GM13976 (cell line): ENCODE results near the gene CD8A.
"Not testable (repeated sequence)": the region's sequence is repeated elsewhere in the genome, so short reads cannot be mapped to it uniquely, and the experiment has no call there.

Source experiments
- DNase-seq: peaks from one replicate; pipeline ENCODE4 v3.0.0; 2012; ENCODE audit warnings: low spot score
- in situ Hi-C: fragments of 300-500 bp; cut with MboI; formaldehyde crosslinking; loops from one replicate; pipeline ENCODE4 v1.12.0; 2022; ENCODE audit warnings: low sequenced_read_pairs, mixed read lengths, inconsistent platforms; ENCODE audit not compliant: unreplicated experiment
- TF ChIP-seq, protein P1 (sequence below): IDR thresholded peaks from 2 replicates; pipeline ENCODE4 v1.5.1; 2012; ENCODE audit warnings: borderline replicate concordance, mild to moderate bottlenecking; ENCODE audit not compliant: insufficient read depth; ENCODE audit errors: extremely low read depth, missing control alignments, control extremely low read depth

The CD8A gene

DNA sequence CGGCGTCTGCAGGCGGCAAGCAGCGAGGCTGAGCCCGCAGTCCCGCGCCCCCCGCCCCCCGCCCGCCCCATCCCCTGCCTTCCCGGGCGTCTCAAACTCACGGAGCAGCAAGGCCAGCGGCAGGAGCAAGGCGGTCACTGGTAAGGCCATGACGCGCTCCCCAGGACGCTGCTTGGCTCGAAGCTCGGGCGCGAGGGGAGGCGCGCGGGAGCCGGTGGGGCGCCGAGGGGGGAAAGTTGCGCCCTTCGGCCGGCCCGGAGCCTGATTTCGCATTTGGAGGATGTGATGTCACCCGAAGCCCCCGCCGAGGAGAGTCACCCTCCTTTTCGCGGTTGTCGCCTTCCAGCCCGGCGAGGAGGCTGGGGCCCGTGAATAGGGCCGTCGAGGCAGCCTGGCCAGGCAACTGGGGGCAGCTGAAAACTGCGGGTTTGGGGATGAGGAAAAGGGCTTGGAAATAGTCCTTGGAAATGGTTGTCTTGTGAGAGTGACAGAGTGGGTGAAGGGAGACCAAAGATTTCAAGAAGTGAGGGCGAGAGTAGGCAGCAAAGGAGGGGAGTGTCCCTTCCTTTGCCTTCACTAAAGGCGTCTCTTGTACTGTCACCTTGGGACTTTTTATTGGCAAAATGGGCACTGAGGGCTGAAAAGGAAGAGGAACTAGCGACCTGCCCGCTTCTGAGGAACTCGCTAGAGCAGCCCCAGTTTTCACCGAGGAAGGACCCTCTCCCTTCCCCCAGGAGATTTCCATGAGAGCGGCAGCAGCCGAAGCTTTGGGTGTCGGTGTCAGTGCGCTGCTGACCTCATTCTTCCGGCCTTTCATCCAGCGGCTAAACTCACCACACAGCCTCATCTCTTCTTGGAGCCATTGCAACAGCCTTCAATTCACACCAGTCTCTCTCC, at the start of gene CD8A:
CD8A (minus strand) TSS at position 238 of the 897 bp plus-strand sequence; CDS start at position 150, 88 bp downstream.
- in situ Hi-C loops = no loop called here
- DNase-seq = peak; percentile 61
- TF ChIP-seq, protein P1, sequence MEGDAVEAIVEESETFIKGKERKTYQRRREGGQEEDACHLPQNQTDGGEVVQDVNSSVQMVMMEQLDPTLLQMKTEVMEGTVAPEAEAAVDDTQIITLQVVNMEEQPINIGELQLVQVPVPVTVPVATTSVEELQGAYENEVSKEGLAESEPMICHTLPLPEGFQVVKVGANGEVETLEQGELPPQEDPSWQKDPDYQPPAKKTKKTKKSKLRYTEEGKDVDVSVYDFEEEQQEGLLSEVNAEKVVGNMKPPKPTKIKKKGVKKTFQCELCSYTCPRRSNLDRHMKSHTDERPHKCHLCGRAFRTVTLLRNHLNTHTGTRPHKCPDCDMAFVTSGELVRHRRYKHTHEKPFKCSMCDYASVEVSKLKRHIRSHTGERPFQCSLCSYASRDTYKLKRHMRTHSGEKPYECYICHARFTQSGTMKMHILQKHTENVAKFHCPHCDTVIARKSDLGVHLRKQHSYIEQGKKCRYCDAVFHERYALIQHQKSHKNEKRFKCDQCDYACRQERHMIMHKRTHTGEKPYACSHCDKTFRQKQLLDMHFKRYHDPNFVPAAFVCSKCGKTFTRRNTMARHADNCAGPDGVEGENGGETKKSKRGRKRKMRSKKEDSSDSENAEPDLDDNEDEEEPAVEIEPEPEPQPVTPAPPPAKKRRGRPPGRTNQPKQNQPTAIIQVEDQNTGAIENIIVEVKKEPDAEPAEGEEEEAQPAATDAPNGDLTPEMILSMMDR = no peak

DNA sequence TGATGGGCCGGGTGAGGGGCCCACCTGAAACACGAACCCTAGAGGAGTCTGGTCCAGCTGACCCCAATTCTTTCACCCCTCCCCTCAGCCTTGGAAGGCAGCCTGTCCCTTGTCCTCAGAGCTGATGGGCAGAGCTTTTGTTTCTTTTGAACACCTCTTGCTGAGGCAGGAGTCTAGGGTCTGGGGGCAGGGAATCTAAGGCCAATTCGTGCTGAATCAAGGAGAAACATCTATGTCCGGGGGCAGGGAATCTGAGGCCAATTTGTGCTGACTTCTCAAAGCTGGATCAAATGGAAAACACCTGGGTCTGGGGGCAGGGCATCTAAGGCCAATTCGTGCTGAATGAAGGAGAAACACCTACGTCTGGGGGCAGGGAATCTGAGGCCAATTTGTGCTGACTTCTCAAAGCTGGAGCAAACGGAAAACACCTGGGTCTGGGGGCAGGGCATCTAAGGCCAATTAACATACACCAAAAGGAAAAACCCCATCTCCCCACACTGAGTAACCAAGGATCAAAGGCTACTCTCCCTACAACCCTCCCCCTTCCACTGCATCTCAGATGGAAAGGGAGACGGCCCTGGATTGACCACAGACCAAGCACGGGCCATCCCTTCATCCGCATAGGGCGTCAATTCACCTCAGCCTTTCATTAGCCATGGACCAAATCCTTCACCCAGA, 49.3 kb upstream of the CD8A start:
- in situ Hi-C loops, DNase-seq: not testable (repeated sequence)

DNA sequence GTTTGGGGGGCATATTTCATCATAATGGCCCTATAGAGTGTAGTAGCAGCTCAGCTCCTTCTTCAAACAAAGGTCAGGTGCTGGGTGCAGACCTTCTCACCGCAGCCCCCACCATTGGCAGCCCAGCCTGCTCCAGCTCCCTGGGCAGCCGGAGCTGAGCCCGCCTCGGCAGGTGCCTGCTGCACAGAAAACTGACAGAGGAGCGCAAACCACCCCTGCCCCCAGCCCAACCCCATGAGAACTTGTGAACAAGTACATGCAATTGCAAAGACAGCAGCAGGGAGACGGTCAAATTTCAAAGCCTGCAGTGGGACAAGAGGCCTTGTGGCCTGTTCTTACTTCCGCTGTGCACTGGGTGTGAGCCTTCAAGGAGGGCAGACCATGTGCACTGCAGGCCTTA, 48.7 kb upstream of the CD8A start:
- DNase-seq, in situ Hi-C loops: not testable (repeated sequence)

DNA sequence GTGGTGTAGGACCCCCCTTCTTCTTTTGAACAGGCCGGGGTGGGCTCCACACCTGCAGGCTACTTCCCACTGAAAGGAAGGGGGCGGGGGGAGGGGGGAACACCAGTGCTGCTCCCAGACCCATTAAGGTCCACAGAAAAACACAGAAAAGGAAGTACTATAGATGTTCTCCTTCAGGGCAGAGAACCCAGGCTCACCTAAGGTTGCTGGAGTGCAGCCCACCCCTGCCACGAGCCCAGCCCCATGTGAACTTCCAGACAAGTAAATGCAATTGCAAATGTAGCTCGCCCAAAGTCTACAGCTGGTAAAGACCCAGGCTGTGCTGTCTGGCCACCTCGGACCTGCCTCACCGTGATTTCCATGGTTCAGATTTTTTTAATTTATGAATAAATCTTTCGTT, 47.0 kb upstream of the CD8A start:
- in situ Hi-C loops, DNase-seq: not testable (repeated sequence)

DNA sequence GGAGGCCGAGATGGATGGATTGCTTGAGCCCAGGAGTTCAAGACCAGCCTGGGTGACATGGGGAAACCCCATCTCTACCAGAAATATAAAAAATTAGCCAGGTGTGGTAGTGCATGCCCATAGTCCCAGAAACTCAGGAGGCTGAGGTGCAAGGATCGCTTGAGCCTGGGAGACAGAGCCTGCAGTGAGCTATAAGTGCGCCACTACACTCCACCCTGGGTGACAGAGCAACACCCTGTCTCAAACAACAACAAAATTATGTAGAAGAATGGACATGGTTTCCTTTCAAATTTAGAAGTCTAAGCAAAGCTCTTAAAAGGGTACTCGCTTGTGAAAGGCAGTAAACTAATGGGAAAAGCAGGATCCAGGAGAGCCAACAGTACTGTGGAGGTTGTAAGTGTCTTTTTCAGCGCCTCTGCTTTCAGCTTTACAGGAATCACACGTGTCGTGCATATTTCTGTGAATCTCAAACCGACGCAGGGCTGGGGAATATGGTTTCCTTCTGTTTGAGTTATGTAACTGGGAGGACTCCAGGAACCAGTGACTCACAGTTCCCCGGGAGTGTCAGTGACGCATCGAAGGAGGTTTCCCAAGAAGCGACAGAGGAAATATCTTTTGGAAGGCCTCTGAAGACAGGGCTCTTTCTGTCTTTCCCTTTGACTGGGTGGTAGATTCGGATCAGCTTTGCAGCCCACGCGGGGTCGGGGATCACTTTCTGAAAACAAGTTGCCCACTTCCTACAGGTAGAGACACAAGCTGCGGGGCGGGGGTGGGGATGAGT, 46.4 kb upstream of the CD8A start:
- in situ Hi-C loops, DNase-seq: not testable (repeated sequence)

DNA sequence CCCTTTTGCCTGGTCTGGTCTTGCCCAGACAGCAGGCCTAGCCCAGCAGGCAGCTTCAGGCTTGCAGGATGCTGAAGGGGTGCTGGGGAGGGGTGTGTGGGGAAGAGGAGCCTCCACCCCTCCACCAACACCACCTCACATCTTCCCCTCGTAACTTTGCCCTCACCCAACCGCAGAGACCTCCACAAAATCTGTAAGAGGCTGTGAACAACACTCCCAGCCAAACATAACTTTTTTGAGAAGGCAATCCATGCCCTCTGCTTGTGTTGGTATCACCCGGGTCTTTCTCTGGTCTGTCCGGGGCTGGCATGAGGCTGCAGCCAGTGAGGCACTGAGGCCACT, 44.8 kb upstream of the CD8A start:
- in situ Hi-C loops, DNase-seq: not testable (repeated sequence)

DNA sequence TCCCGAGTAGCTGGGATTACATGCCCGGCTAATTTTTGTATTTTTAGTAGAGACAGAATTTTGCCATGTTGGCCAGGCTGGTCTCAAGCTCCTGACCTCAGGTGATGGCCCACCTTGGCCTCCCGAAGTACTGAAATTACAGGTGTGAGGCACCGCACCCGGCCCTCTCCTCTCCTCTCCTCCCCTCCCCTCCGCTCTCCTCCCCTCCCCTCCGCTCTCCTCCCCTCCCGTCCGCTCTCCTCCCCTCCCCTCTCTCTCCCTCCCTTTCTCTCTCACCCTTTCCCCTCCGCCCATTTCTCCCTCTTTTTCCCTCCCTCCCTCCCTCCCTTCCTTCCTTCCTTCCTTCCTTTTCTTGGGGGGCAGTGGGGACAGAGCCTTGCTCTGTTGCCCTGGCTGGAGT, 42.6 kb upstream of the CD8A start:
- no peak for DNase-seq
- TF ChIP-seq, protein P1 = no peak
- in situ Hi-C loops = no loop called here

DNA sequence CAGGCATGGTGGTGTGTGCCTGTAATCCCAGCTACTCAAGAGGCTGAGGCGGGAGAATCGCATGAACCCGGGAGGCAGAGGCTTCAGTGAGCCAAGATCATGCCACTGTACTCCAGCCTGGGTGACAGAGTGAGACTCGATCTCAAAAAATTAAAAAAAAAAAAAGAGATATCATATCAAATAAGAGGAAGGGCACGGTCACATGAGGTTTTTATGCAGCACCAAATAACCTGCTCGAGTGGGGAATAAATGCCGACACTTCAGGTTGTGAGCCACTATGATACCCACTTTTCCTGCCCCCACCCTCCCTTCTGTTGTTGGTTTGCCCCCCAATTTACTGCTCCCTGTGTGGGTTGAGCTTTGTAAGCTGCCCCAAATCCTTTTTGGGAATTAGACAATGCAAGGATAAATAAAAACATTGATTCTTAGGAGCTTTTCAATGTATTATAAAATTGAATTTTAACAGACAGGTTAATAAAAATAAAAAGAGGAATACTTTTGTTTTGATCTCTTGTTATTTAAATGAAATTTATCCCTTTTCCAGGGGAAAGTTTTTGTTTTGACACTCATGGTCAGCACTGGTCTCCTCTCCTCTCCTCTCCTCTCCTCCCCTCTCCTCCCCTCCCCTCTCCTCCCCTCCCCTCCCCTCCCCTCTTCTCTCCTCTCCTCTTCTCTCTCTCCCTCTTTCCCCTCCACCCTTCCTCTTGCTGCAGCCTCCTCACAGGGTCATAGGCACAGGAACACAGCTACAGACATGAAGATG, 41.8 kb upstream of the CD8A start:
- in situ Hi-C loops = no loop called here
- TF ChIP-seq, protein P1 = no peak
- no peak for DNase-seq

DNA sequence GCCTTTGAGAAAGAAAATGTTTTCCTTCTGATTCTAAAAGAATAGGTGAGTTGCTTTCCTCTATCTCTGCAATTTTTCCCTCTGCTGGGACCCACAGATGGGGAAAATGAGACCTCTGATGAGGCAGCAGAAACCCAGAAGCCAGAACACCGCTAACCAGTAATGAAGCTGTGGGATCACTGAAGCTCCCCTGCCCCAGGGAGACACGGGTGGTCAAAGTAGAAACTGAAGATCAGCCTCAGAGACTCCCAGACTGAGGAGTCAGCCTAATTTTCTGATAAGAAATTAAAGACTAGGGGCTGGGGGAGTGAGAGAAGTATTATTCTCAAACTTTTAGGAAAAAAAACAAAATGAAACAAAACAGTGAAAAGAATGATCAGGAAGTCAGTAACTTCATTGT, 40.8 kb upstream of the CD8A start:
- in situ Hi-C loops = no loop called here
- TF ChIP-seq, protein P1 = no peak
- no peak for DNase-seq
